HL-60/S4 (cell line): ENCODE data around the gene EXOC3L1.

ENCODE experiments used
- in situ Hi-C: fragments of 300-500 bp; cut with MboI; formaldehyde crosslinking; loops from 2 replicates; pipeline ENCODE4 v1.14.3; 2022; ENCODE audit warnings: low sequenced_read_pairs

EXOC3L1 gene

GRCh38 chr16:67199011-67199807, 9.3 kb upstream of the EXOC3L1 start, which contains the start of gene ELMO3:
Gene ELMO3, plus strand, starts transcription at chr16:67199131. Its CDS starts 196 bp downstream, at chr16:67199327.
- in situ Hi-C loops: no loop called here

- in situ Hi-C loops: no loop called here
Measured at GRCh38 chr16:67198238-67198734, 8.3 kb upstream of the EXOC3L1 start.

- in situ Hi-C loops: no loop called here
Measured at GRCh38 chr16:67197704-67198103, 7.8 kb upstream of the EXOC3L1 start.

- in situ Hi-C loops: no loop called here
Measured at GRCh38 chr16:67196881-67197280, 6.9 kb upstream of the EXOC3L1 start.

GRCh38 chr16:67195676-67196075, 5.7 kb upstream of the EXOC3L1 start:
- in situ Hi-C loops: no loop called here

- in situ Hi-C loops: no loop called here
Measured at GRCh38 chr16:67194260-67194659, 4.3 kb upstream of the EXOC3L1 start.

- in situ Hi-C loops: no loop called here
Measured at GRCh38 chr16:67193536-67193935, 3.6 kb upstream of the EXOC3L1 start.

GRCh38 chr16:67192781-67193361, 2.9 kb upstream of the EXOC3L1 start:
- in situ Hi-C loops: no loop called here

- in situ Hi-C loops: no loop called here
Measured at GRCh38 chr16:67191995-67192681, 2.2 kb upstream of the EXOC3L1 start, which contains the start of gene E2F4. Gene E2F4, plus strand, starts transcription at chr16:67192155. Its CDS starts 73 bp downstream, at chr16:67192228.

- in situ Hi-C loops: no loop called here
Measured at GRCh38 chr16:67191411-67191994, 1.6 kb upstream of the EXOC3L1 start.

- in situ Hi-C loops: no loop called here
Measured at GRCh38 chr16:67190448-67191399, 788 bp upstream of the EXOC3L1 start.

- in situ Hi-C loops: no loop called here
Measured at GRCh38 chr16:67188798-67189197, 1.1 kb downstream of the EXOC3L1 start.

- in situ Hi-C loops: no loop called here
Measured at GRCh38 chr16:67188323-67188722, 1.6 kb downstream of the EXOC3L1 start.

GRCh38 chr16:67187175-67187890, 2.6 kb downstream of the EXOC3L1 start:
- in situ Hi-C loops: no loop called here

- in situ Hi-C loops: no loop called here
Measured at GRCh38 chr16:67186550-67186950, 3.4 kb downstream of the EXOC3L1 start.

- in situ Hi-C loops: no loop called here
Measured at GRCh38 chr16:67185651-67186134, 4.2 kb downstream of the EXOC3L1 start.

- in situ Hi-C loops: no loop called here
Measured at GRCh38 chr16:67184995-67185650, 4.8 kb downstream of the EXOC3L1 start.

- in situ Hi-C loops: no loop called here
Measured at GRCh38 chr16:67184453-67184994, 5.4 kb downstream of the EXOC3L1 start.
